Lung (tissue), 12 donors: ENCODE results near the gene MSMO1. TPM values are rescaled to one million over a fixed set of nuclear protein-coding genes. Genes with fewer than 3 reads are reported as not detected.

Source experiments
- ATAC-seq: fragments of 200-7000 bp; cut with Tn5 transposase; one replicate; pipeline ENCODE4 v1.9.1; 2020; ENCODE audit warnings: moderate number of reproducible peaks; ENCODE audit not compliant: insufficient read depth, low FRiP score
- DNase-seq, 3 donors: peaks; one replicate each; pipeline ENCODE4 v3.0.0-alpha.2; 2013 to 2017
- H3K27ac ChIP-seq, 2 donors: one replicate each; pipeline ENCODE4 v1.5.1; 2013; ENCODE audit warnings: mild to moderate bottlenecking in 2 of 2, moderate library complexity in 2 of 2, control low read depth in 1 of 2, inconsistent platforms in 1 of 2, low read depth in 1 of 2, low read length in 1 of 2
- H3K27me3 ChIP-seq, 3 donors: one replicate each; pipeline ENCODE4 v1.5.1; 2013; ENCODE audit warnings: low read length in 2 of 3; ENCODE audit not compliant: control insufficient read depth in 3 of 3, insufficient read depth in 3 of 3
- H3K36me3 ChIP-seq, 4 donors: one replicate each; pipeline ENCODE4 v1.5.1; 2013; ENCODE audit warnings: low read length in 4 of 4, mild to moderate bottlenecking in 1 of 4, moderate library complexity in 1 of 4; ENCODE audit not compliant: control insufficient read depth in 4 of 4, insufficient read depth in 4 of 4
- H3K4me1 ChIP-seq, 5 donors: one replicate each; pipeline ENCODE4 v1.5.1; 2013; ENCODE audit warnings: low read length in 5 of 5, mild to moderate bottlenecking in 2 of 5, moderate library complexity in 1 of 5; ENCODE audit not compliant: control insufficient read depth in 5 of 5, insufficient read depth in 5 of 5
- H3K4me3 ChIP-seq: one replicate; pipeline ENCODE4 v1.5.1; 2013; ENCODE audit warnings: mild to moderate bottlenecking, control low read depth, moderate library complexity
- H3K9ac ChIP-seq, 2 donors: one replicate each; pipeline ENCODE4 v1.5.1; 2013; ENCODE audit warnings: low read length in 2 of 2, control low read depth in 1 of 2; ENCODE audit not compliant: insufficient read depth in 1 of 2
- H3K9me3 ChIP-seq, 4 donors: one replicate each; pipeline ENCODE4 v1.5.1; 2013; ENCODE audit warnings: low read length in 3 of 4, mild to moderate bottlenecking in 1 of 4, moderate library complexity in 1 of 4; ENCODE audit not compliant: control insufficient read depth in 4 of 4, insufficient read depth in 3 of 4
- CTCF ChIP-seq: IDR thresholded peaks from 2 replicates; pipeline ENCODE4 v1.5.1; 2012; ENCODE audit warnings: mild to moderate bottlenecking; ENCODE audit errors: control extremely low read depth, extremely low read depth
- whole genome bisulfite sequencing, 2 donors: extraction: QIAGEN DNeasy Blood & Tissue Kit; methylation state at CpG; one replicate each; pipeline ENCODE4 v1.1.7; 2013; 5-methylcytosine and 5-hydroxymethylcytosine counted together
- polyA plus RNA-seq, 2 donors: library from polyadenylated mRNA; stranded (reverse); fragments of 200-250 nt; gene quantifications; one replicate each; pipeline ENCODE4 v1.2.1, GENCODE V29; 2013
- total RNA-seq, 2 donors: library from RNA; depleted of rRNA in 1 of 2; stranded (reverse); fragments of >200 nt in 1 of 2; gene quantifications; one replicate each; pipeline ENCODE4 v1.2.1, GENCODE V29; 2014 to 2021
- donor health status: control.
- donor health status: control.
- donor health status: Bipolar disorder and iron deficiency.
- donor health status: healthy.
- donor health status: DM: yes; HTN: yes; CAD: no.

The MSMO1 gene
- total and polyA plus RNA-seq, 4 donors: 135 to 257 (median 175) TPM

- peak overlapping the region; percentile 5 for H3K4me3 ChIP-seq
- H3K4me1 ChIP-seq: peaks cover 0 to 27% (median 10%) of the 10 kb centered on the region in 5 donors
- ATAC-seq (peak; percentile 16), DNase-seq (peak in 2 of 3 donors; percentile 69 to 80)
- peak overlapping the region; percentile 80 to 97 for H3K9ac ChIP-seq
- WGBS, 2 donors: 0% methylated on average over 14 of the region's 14 CpGs
- H3K9me3 ChIP-seq: peaks cover 0 to under 1% (median 0%) of the 10 kb centered on the region in 4 donors
- peak overlapping the region; percentile 37 to 68 for H3K27ac ChIP-seq
- peaks cover 0 to 2% (median under 1%) of the 10 kb centered on the region in 4 donors for H3K36me3 ChIP-seq
- TF ChIP-seq CTCF: no peak
- H3K27me3 ChIP-seq: no peaks in the 10 kb centered on the region
Observed at GRCh38 chr4:165326831-165327210, 648 bp upstream of the MSMO1 start.

DNA sequence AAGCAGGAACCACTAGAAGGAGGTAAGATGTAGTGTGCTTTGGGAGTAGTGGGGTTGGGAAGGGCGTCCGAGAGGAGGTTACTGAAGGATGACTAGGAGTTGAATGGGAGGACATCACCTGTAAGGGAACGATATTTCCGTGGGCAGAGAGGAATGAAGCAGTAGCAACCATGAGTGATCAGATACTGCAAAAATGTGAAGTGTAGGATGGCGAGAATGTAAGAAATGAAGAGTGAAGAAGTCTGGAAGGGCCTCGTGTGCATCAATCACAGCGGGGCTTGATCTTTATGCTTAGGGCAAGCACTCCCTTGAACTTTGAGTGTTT is 594 bp downstream of the MSMO1 start:
- Histone ChIP-seq H3K4me1 (peaks cover 3 to 29% (median 10%) of the 10 kb centered on the region in 5 donors), H3K27me3 (no peaks in the 10 kb centered on the region), H3K4me3 (peak overlapping the region; percentile 69), H3K9me3 (peaks cover 0 to 1% (median 0%) of the 10 kb centered on the region in 4 donors), H3K9ac (peak overlapping the region in 1 of 2 donors; percentile 86), H3K36me3 (peaks cover 0 to 2% (median under 1%) of the 10 kb centered on the region in 4 donors), H3K27ac (peak overlapping the region in 1 of 2 donors; percentile 66)
- DNase-seq (no peak), ATAC-seq (no peak)
- 1 to 2% methylated on average over 7 of the region's 7 CpGs for WGBS, 2 donors
- no peak for TF ChIP-seq CTCF

GRCh38 chr4:165328708-165329107 is 1.2 kb downstream of the MSMO1 start:
- DNase-seq (peak in 2 of 3 donors; percentile 25 to 37), ATAC-seq (no peak)
- peak overlapping the region; percentile 69 for H3K4me3 ChIP-seq
- peaks cover 0 to 1% (median 0%) of the 10 kb centered on the region in 4 donors for H3K9me3 ChIP-seq
- no peak for TF ChIP-seq CTCF
- 44 to 65% methylated on average over 4 of the region's 4 CpGs for WGBS, 2 donors
- H3K27ac ChIP-seq: no peak overlapping the region
- peaks cover 3 to 29% (median 10%) of the 10 kb centered on the region in 5 donors for H3K4me1 ChIP-seq
- H3K27me3 ChIP-seq: no peaks in the 10 kb centered on the region
- H3K9ac ChIP-seq: peak overlapping the region in 1 of 2 donors; percentile 86
- H3K36me3 ChIP-seq: peaks cover 0 to 2% (median under 1%) of the 10 kb centered on the region in 4 donors

DNA sequence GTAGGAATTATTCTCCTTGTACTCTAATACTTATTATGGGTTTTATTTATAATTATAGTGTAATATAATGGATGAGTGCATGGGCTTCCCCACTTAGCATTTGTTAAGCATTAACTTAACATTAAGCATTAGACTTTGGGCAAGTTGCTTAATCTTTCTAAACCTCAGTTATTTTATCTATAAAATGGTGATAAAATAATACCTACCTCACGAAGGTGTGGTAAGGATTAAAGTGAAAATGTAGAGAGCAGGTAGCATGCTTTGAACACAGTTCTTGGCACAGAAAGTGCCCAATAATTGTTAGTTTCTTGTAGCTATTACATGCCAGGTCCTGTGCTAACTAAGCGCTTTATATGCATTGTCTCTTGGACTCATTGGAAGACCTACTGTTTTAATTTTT is 2.6 kb downstream of the MSMO1 start:
- DNase-seq (no peak), ATAC-seq (no peak)
- Histone ChIP-seq H3K4me3 (no peak overlapping the region), H3K36me3 (peaks cover 1 to 3% (median 2%) of the 10 kb centered on the region in 4 donors), H3K9me3 (peaks cover 0 to 1% (median 0%) of the 10 kb centered on the region in 4 donors), H3K27me3 (no peaks in the 10 kb centered on the region), H3K9ac (no peak overlapping the region), H3K4me1 (peaks cover 3 to 29% (median 10%) of the 10 kb centered on the region in 5 donors), H3K27ac (no peak overlapping the region)
- WGBS, 2 donors: 86 to 96% methylated on average over 2 of the region's 2 CpGs
- TF ChIP-seq CTCF: no peak
